NCI-H526 (cell line): ENCODE data around the gene MINDY1.

ENCODE experiments used
- DNase-seq, 2 experiments: peaks; one replicate each; lab custom pipeline; 2025; lab: John Stamatoyannopoulos, UW

MINDY1 gene, protein sequence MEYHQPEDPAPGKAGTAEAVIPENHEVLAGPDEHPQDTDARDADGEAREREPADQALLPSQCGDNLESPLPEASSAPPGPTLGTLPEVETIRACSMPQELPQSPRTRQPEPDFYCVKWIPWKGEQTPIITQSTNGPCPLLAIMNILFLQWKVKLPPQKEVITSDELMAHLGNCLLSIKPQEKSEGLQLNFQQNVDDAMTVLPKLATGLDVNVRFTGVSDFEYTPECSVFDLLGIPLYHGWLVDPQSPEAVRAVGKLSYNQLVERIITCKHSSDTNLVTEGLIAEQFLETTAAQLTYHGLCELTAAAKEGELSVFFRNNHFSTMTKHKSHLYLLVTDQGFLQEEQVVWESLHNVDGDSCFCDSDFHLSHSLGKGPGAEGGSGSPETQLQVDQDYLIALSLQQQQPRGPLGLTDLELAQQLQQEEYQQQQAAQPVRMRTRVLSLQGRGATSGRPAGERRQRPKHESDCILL

DNA sequence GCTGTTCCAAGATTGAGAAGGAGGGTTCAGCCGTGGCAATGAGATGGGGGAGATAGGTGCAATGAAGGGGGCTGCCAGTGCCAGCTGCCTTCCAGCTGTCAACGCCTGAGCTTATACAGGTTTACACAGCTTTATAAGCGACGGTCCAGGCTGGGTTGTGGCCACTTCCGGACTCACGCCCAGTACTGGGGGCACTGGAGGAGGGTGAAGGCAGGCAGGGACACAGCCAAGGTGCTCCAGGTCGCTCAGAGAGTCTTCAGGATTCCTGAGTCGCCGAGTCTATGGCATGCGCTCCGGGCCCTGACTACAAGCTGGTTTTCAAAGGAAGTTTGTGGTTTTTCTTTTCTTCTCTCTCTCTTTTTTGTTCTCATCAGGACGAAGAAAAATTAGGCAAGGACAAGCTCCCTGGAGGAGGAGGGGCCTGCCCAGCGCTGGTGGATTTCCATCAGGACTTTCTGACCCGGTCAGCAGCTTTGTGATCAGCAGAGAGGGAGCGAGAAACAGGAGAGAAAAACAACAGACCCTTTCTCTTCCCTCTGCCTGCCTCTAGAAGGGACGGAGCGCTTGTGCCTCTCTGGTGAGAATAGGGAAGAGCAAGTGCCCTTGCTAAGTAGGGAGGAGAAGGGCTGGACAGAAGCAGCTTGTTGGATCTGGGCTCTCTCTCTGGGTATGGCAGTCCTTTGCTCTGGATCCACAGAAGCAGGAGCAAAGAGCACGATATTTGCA, at the start of gene MINDY1:
Gene MINDY1, minus strand, starts transcription at position 576 of the 726 bp plus-strand sequence. CDS start 4,285 bp downstream, outside the sequence.
- DNase-seq, result peak; percentile 98 to 99

DNA sequence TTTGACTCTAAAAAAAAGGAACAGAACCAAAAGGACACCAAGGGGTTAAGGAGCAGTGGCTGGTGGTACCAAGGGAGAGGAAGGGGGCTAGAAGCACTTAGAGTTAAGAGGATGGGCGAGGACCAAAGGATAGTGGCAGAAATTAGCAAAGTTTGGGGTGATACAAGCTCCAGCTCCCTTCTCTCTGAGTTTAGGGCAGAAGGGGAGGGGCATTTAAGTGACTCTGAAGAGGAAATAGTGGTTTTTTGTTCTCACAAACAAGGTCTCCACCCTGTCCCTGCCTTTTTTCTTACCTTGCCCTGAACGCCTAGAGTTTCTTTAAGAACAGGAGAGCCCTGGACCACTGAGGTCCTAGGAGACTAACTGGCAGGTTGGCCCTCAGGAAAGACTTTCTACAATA, 49.4 kb upstream of the MINDY1 start:
- DNase-seq, result no peak

DNA sequence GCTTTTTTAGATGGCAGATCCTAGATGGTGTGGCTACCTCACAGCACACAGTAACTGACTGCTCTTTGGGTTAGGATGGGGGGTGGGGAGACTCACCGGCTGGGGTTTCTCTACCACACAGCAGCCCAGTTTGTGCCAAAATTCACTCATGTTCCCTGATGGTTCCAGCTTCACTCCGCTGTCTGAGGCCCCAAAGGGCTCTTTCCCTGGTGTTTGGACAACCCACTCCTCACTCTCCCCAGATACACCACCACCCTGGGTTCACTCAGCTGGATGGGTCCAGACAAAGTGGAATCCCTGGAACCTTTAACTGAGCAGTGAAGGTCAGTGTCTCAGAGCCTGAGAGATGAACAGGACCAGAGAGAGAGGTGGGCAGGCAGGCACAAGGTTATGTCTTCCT, 48.9 kb upstream of the MINDY1 start:
- no peak for DNase-seq

DNA sequence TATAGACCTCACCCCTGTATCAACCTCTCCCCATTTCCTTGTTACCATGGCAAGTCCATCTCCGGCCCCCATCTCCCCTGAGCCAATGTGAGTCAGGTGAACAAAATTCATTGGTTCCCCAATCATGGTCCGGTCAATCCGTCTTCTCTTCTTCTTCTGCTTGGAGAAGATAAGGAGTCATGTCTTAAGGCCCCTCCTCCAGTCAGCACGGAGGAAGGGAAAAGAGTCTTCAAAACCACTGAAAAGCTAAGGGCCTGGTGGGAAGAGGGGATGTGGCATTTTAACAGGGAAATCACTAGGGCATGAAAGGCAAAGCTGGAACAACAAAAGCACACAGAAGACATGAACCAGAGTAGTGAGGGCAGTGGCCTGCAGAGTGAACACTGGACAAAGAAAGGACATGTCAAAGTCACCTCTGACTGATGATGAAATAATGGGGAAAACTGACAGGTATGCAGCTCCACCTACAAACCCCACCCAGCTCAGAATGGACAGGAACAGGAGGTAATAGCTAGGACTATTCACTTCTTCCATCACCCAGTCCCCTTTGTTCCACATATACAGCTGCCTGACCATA, 48.4 kb upstream of the MINDY1 start:
- DNase-seq, result no peak

DNA sequence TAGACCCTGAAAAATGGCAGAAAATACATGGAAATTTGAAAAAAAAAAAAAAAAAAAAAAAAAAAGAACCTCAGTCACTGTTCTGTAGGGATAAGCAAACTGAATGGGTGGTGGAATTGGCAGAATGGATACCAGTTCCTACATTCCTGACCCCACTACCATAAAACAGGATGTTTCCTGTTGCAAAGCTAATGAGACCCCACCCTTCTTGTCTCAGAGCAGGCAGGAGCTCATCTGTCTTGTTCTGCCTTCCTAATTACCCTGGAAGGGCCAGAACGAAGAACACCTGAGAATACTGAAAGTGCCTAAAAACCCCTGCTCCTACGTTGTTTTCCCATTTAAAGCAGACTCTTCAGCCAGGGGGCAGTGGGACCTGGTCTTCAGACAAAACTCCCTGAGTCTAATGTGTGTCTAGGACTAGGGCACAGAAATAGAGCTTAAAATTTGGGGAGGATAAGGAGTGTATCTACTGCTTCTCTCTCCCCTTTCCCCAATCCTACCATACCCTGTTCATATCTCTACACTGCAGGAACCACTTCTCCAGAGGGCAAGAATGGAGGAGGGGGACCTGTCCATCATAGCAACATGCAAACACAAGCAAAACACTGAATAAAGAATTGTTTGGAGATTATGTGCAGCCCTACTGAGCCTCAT, 44.8 kb upstream of the MINDY1 start:
- peak in 1 of 2 experiments; percentile 31 for DNase-seq

DNA sequence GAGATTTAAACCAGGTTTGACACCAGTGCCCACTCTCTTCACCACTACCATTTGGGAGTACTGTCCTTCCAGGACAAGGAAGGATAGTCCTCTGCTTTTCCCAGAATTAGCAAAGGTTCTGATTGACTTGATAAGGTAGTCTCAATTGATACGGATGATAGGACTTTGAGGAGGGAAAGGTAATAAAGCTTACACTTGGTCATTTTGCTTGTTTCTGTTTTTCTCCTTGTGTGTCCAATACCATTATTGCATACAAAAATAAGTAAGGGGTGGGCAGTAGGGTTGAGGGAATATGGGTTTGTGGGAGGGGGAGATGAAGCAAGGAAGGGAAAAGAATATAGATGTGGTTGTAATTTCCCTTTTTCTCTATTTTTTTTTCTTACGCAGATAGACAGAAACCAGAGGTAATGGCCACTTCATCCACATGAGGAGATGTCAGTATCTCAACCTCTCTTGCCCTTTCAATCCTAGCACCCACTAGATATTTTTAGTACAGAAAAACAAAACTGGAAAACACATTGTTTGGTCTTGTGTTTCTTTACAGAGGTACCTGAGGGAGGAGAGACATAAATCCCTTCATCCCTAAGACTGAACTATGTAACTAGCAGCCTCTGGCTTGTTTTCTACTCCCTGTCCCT, 43.5 kb upstream of the MINDY1 start:
- DNase-seq, result no peak

DNA sequence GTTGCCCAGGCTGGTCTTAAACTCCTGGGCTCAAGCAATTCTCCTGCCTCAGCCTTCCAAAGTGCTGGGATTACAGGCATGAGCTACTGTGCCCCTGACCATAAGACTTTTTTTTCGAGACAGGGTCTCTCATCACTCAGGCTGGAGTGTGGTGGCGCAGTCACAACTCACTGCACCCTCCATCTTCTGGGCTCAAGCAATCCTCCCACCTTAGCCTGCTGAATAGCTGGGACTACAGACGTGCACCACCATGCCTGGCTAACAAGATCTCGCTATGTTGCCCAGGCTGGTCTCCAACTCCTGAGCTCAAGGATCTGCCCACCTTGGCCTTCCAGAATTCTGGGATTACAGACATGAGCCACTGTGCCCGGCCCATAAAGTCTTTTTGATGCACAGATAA, 42.8 kb upstream of the MINDY1 start:
- no peak for DNase-seq

DNA sequence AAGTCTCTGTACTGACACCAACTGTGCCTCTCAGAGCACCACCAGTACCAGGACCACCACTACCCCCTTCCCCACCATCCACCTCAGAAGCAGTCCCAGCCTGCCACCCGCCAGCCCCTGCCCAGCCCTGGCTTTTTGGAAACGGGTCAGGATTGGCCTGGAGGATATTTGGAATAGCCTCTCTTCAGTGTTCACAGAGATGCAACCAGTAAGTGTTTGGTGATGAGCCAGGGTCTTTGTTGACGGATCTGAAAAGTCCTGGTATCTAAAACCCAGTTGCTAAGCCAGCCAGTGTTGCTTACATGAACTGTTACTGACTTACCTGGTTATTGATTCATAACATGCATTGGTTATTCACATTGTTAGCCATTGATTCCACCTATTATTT, 41.9 kb upstream of the MINDY1 start:
- DNase-seq, result no peak

DNA sequence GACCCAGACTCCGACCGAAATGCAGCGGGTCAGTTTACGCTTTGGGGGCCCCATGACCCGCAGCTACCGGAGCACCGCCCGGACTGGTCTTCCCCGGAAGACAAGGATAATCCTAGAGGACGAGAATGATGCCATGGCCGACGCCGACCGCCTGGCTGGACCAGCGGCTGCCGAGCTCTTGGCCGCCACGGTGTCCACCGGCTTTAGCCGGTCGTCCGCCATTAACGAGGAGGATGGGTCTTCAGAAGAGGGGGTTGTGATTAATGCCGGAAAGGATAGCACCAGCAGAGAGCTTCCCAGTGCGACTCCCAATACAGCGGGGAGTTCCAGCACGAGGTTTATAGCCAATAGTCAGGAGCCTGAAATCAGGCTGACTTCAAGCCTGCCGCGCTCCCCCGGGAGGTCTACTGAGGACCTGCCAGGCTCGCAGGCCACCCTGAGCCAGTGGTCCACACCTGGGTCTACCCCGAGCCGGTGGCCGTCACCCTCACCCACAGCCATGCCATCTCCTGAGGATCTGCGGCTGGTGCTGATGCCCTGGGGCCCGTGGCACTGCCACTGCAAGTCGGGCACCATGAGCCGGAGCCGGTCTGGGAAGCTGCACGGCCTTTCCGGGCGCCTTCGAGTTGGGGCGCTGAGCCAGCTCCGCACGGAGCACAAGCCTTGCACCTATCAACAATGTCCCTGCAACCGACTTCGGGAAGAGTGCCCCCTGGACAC, 41.4 kb upstream of the MINDY1 start:
- DNase-seq, result peak; percentile 84 to 94

DNA sequence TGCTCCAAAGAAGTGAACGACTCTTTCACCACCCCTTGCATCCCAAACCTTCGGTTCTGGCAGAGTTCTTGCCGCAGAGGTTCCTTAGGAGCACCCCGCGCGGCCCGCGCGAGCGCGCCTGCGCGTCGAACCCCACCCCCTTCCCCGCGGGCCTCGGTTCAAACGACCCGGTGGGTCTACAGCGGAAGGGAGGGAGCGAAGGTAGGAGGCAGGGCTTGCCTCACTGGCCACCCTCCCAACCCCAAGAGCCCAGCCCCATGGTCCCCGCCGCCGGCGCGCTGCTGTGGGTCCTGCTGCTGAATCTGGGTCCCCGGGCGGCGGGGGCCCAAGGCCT, 40.9 kb upstream of the MINDY1 start, which contains the start of gene C1orf56:
Gene C1orf56, plus strand, starts transcription at position 161 of the 334 bp plus-strand sequence. Its CDS starts 97 bp downstream, at position 258.
- DNase-seq, result peak; percentile 80 to 97

DNA sequence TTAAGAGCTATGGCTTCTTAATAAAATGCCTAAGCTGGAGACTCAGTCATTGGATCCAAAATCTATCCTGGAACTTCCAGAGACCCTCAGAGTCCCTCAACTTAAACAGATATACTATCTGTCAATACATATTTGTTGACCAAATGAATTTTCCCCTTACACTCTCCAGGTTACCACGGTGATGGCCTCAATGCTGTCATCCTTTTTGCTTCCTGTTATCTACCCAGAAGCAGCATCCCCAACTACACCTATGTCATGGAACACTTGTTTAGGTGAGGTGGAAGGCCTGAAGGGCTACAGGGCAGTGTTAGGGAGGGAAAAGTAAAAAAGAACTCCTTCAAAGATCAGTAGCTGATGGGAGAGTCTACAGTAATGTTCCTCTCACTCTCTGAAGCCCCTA, 36.5 kb upstream of the MINDY1 start:
- DNase-seq, result no peak

DNA sequence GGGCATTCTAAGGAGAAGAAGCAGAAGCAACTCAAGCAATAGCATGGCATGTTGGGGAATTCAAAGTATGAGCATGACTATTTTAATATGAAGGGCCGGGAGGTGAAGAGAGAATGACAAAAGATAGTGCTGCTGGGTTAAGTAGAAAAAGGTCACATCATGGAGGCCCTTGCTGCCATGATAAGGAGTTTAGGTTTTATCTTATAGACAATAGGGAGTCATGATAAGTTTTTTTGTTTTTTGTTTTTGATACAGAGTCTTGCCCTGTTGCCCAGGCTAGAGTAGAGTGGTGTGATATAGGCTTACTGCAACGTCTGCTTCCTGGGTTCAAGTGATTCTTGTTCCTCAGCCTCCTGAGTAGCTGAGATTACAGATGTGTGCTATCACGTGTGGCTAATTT, 32.8 kb upstream of the MINDY1 start:
- DNase-seq, result no peak

DNA sequence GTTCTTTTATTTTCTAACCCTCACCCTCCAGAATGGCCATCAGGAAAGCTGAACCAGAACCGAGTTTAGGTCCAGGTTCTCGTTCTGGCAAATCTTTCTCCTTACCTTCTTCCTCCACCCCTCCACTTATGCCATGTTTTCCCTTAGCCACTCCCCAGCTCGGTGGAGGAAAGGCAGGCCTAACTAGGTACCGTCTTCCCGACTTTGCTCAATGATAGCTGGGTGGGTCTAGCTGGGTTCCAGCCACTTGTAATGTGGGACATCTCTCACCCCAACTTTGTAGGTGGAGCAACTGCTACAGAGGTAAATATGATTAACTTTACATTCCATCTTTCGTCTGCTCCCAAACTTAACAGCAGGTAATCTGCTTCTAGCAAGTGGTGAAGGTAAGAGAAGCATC, 30.3 kb upstream of the MINDY1 start:
- no peak for DNase-seq

DNA sequence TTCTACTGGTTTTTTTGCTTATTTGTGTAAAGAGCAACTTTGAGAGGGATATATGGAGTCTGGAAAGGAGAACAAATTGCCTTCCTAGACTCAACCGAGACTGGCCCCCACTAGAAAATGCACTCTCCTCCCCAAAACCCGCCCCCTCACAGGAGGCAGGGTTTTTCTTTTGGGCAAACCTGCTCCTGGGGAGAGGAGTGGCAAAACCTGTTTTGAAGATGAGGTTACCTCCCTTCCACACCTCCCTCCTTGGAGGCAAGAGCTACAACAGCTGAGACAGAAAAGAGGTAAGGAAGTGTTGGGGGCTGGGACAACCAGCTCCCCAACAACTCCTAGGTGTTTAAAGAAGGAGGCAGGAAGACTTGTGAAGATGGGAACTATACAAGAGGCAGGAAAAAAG, 29.7 kb upstream of the MINDY1 start, which contains the start of gene BNIPL:
Gene BNIPL, plus strand, starts transcription at position 231 of the 400 bp plus-strand sequence. Its CDS starts 140 bp downstream, at position 371.
- no peak for DNase-seq

DNA sequence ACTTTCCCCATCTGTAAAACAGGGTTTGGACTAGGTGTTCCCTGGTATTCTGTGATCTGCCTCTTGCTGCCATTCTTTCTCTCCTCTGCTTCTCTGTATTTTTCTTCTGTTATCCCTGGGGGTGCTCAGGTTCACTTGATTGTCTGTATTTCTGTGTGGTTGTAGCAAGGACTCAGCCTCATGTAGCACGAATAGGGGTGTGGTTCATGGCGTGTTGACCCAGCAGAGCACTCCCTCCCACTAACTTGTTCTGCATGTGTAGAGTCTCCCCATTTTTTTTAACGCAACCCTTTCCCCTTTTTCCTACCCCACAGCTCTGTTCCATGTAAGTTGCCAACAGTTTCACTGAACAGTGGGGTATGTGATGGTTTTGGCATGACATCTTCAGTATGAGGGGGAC, 28.5 kb upstream of the MINDY1 start:
- DNase-seq, result no peak

DNA sequence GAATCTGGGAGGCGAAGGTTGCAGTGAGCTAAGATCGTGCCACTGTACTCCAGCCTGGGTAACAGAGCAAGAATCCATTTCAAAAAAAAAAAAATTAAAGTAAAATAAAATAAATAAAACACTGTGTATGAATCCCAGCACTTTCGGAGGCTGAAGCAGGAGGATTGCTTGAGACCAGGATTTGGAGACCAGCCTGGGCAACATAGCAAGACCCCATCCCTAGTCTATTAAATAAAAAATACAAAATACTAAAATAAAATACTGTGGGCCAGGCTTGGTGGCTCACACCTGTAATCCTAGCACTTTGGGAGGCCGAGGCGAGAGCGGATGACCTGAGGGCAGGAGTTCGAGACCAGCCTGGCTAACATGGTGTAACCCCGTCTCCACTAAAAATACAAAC, 25.5 kb upstream of the MINDY1 start:
- no peak for DNase-seq

DNA sequence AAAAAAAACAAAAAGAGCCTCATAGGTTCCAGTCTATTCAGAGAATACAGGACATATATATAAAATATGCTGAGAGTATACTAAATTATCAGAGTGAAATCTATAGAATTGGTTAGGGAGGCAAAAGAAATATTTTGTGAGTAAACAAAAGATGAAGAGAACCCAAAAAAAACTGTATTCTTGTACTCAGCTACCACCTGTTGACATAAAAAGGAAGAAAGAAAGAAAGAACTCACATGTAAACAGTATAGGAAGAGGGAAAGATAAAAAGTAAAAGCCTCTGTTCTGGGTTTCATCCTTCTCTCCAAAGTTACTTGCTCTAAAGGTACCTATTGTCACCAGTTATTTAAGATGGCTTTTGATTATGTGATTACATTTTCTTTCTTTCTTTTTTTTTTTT, 19.8 kb upstream of the MINDY1 start:
- DNase-seq, result no peak

DNA sequence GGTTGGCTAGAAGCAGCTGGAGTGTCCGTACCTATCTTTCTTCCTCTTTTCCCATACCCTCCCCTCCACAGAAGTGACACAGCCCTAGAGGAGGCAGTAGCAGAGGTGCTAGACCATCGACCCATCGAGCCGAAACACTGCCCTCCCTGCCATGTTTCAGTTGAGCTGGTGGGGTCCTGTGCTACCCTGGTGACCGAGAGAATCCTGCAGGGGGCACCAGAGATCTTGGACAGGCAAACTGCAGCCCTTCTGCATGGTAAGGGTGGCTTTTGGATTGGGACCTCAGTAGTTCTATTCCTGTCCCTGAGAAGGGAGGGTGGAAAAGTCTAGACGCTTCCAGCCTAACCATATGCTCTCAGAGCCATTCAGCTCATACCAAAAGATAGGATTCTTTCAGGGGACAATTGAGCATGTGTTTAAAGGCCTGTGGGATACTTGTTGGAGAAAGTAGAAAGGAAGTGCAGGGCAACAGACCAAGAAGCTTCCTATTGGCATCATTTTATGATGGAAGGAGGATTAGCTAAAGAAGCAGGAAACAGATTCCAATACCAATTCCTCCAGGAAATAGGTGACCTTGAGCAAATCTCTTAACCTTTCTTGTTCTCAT, 17.9 kb upstream of the MINDY1 start:
- peak; percentile 79 to 93 for DNase-seq

DNA sequence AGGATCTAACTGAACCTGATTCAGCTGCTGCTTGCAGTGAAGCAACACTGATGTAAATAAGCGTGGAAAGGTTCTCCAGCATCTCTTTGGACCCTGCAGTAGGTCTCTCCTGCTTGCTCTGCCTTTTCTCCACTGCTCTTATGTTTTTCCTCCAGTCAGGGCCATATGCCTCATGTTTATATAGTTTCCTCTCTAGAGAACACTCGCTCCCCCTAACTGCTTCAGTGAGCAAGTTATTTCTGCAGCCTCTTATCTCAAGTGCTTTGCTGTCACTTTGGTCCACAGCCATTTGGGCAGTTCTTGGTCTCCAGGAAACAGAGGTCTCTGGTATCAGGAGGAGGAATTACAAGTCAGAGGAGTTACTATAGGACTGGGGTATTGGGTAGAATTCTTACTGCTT, 6.8 kb upstream of the MINDY1 start:
- DNase-seq, result no peak

DNA sequence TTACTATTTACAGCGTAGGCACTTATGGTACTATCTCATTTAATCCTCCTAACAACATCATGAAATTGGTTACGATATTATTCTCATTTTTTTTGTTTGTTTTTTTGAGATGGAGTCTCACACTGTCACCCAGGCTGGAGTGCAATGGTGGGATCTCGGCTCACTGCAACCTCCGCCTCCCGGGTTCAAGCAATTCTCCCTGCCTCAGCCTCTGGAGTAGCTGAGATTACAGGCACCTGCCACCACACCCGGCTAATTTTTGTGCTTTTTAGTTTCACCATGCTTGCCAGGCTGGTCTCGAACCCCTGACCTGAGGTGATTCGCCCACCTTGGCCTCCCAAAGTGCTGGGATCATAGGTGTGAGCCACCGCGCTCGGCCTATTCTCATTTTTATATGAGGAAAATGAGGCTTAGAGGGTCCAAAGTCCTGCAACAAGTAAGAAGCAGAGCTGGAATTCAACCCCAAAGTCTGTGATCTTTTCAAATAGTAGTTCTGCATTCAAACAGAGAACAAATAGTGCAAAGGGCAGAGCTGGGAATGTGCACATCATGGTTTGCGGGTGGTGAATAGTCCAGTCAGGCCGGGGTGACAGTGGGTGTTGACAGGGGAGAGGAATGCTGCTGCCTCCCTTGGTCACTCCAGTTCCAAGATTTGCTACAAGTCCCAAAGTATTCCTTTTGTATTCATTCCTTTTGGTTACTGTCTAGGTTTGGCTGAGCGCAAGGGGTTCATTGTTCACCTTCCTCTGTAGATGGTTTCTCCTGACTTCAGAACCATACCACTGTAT, 6.2 kb upstream of the MINDY1 start:
- DNase-seq, result no peak
